Endothelial cell (in vitro differentiated cells): ENCODE data around the gene SPOCK3. TPM values are rescaled to one million over a fixed set of nuclear protein-coding genes. Genes with fewer than 3 reads are reported as not detected.

Experiments used
- DNase-seq: peaks from one replicate; pipeline ENCODE4 v3.0.0; 2021; ENCODE audit warnings: low spot score
- H3K27ac Mint-ChIP-seq: one replicate; pipeline ENCODE4 v1.8.0; 2021; ENCODE audit warnings: mixed read lengths, inconsistent platforms; ENCODE audit not compliant: unreplicated experiment
- H3K27me3 Mint-ChIP-seq: one replicate; pipeline ENCODE4 v1.8.0; 2021; ENCODE audit warnings: mild to moderate bottlenecking, moderate library complexity, mixed read lengths, inconsistent platforms; ENCODE audit not compliant: unreplicated experiment
- H3K36me3 Mint-ChIP-seq: one replicate; pipeline ENCODE4 v1.8.0; 2021; ENCODE audit warnings: mild to moderate bottlenecking, low read depth, mixed read lengths, inconsistent platforms; ENCODE audit not compliant: unreplicated experiment
- H3K4me1 Mint-ChIP-seq: one replicate; pipeline ENCODE4 v1.8.0; 2021; ENCODE audit warnings: mild to moderate bottlenecking, mixed read lengths, inconsistent platforms; ENCODE audit not compliant: unreplicated experiment
- H3K4me3 Mint-ChIP-seq: one replicate; pipeline ENCODE4 v1.8.0; 2021; ENCODE audit warnings: mild to moderate bottlenecking, mixed read lengths, inconsistent platforms; ENCODE audit not compliant: unreplicated experiment
- H3K9me3 Mint-ChIP-seq: one replicate; pipeline ENCODE4 v1.8.0; 2021; ENCODE audit warnings: mixed read lengths, inconsistent platforms; ENCODE audit not compliant: unreplicated experiment
- total RNA-seq: library from RNA; stranded (reverse); fragmentation: NEBNext Ultra II Directional; extraction: Animal tissue kit (Norgen Biotek cat#: 25700); gene quantifications from one replicate; pipeline ENCODE4 v1.2.1, GENCODE V29; 2021; ENCODE audit not compliant: unreplicated experiment
- TF ChIP-seq, protein P1 (sequence below): fragments of 200-600 bp; sonication (generic); IDR thresholded peaks from one replicate; pipeline ENCODE4 v1.5.0; 2021; ENCODE audit warnings: antibody characterized with exemption; ENCODE audit not compliant: unreplicated experiment

The SPOCK3 gene
- total RNA-seq, 1 donor from 2014 or later, result 1.9 TPM

DNA sequence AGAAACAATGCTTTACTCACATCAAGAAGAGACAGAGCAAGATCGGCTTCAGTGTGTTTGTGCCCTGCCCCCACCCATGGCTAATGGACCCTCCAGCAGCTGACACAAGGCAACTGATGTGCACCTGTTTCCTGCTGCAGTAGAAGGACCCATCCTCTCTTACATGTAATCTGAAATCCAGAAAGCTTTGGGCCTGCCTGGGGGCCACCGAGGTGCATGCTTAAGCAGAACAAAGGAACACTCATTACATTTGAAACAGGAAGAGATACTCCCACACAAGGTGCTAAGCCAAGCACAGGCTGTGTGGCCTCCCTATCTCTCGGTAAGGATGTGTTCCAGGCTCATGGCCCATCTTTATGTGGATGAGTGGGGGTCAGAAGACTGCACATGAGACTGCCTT, 338.0 kb downstream of the SPOCK3 start:
- Mint-ChIP-seq H3K4me3 (no peak overlapping the region), H3K27me3 (peaks cover 2% of the 10 kb centered on the region), H3K9me3 (no peaks in the 10 kb centered on the region), H3K27ac (no peak overlapping the region), H3K4me1 (no peaks in the 10 kb centered on the region), H3K36me3 (no peaks in the 10 kb centered on the region)
- DNase-seq, result no peak
- TF ChIP-seq, protein P1, sequence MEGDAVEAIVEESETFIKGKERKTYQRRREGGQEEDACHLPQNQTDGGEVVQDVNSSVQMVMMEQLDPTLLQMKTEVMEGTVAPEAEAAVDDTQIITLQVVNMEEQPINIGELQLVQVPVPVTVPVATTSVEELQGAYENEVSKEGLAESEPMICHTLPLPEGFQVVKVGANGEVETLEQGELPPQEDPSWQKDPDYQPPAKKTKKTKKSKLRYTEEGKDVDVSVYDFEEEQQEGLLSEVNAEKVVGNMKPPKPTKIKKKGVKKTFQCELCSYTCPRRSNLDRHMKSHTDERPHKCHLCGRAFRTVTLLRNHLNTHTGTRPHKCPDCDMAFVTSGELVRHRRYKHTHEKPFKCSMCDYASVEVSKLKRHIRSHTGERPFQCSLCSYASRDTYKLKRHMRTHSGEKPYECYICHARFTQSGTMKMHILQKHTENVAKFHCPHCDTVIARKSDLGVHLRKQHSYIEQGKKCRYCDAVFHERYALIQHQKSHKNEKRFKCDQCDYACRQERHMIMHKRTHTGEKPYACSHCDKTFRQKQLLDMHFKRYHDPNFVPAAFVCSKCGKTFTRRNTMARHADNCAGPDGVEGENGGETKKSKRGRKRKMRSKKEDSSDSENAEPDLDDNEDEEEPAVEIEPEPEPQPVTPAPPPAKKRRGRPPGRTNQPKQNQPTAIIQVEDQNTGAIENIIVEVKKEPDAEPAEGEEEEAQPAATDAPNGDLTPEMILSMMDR, result no peak

DNA sequence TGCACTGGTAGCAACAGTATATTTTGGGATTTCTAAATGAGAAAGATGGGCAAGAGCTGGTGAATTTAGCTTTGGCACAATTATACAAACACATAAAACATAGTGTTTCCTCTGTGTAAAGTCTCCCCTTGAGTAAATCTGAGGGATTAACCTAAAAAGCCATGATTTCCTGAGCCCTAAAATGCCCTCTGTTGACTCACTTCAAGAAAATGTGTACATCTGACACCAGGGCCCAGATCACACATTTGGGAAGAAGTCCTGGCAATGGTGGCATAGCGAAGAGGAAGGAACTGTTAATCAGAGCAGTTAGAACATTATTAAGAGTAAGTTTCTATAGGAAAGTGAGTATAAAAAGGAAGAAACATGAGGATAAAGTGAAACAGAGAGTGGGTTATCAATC, 338.5 kb downstream of the SPOCK3 start:
- TF ChIP-seq, protein P1, result no peak
- peaks cover 2% of the 10 kb centered on the region for H3K27me3 Mint-ChIP-seq
- H3K36me3 Mint-ChIP-seq, result no peaks in the 10 kb centered on the region

DNA sequence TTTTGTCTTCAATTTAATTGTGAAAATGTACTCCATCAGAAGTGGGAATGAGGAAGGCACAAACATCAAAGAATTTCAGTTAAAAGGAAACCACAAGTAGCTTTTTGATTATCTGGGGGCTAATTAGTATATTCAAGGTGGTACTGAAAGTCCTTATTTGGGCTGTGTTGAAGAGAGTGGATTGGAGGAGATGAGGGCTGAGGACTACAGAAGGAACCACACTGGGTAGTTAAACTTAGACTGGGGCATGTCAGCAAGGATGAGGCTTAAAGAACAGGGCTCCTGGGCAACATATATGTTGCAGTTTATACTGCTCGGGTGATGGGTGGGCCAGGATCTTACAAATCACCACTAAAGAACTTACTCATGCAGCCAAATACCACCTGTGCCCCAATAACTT, 346.8 kb downstream of the SPOCK3 start:
- no peaks in the 10 kb centered on the region for H3K4me1 Mint-ChIP-seq

More for the DNA sequence above, 338.5 kb downstream of the SPOCK3 start:
- Mint-ChIP-seq H3K27ac (no peak overlapping the region), H3K4me3 (no peak overlapping the region), H3K4me1 (no peaks in the 10 kb centered on the region), H3K9me3 (no peaks in the 10 kb centered on the region)
- no peak for DNase-seq

DNA sequence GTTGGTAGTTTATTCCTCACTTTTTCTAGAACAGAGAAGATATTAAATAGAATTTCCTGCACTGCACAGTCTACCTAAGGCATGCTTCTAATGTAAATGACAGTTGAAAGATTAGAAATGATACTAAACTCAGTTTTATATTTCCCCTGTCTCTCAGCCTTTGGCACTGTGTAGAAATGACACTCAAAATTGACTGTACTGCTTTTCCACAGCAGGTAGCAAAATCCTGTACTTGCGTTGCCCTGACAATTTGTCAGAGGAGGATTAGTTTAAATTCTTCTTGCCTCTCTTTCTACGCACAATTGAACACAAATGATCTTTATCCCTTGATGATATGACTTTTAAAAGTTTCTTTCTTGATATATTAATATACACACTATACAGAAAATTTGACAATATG, 347.6 kb downstream of the SPOCK3 start:
- no peak for DNase-seq
- TF ChIP-seq, protein P1, result no peak
- Mint-ChIP-seq H3K4me1 (no peaks in the 10 kb centered on the region), H3K9me3 (no peaks in the 10 kb centered on the region), H3K27me3 (no peaks in the 10 kb centered on the region), H3K27ac (no peak overlapping the region), H3K36me3 (no peaks in the 10 kb centered on the region), H3K4me3 (no peak overlapping the region)

More for the DNA sequence above, 346.8 kb downstream of the SPOCK3 start:
- no peaks in the 10 kb centered on the region for H3K36me3 Mint-ChIP-seq
- H3K27me3 Mint-ChIP-seq, result no peaks in the 10 kb centered on the region
- no peaks in the 10 kb centered on the region for H3K9me3 Mint-ChIP-seq
- H3K27ac Mint-ChIP-seq, result no peak overlapping the region
- TF ChIP-seq, protein P1, result no peak
- DNase-seq, result no peak
- no peak overlapping the region for H3K4me3 Mint-ChIP-seq

DNA sequence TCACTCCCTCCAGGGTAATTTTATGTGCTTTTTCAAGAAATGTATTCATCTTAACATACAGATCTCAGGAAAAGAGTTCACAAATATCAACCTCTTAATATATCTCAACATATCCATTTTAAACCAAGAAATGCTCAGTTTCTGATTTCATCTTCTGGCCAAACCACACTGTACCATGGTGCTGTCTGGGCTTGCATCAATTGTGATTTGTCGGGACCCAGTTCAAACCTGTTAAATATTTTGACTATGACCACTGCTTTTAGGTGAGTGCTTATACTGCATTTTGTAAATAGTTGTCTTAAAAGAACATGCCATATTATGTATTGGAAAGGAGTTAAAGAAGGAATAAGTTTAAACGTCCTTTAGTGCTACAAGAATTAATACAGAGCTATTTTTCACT, 352.1 kb downstream of the SPOCK3 start:
- no peaks in the 10 kb centered on the region for H3K36me3 Mint-ChIP-seq
- H3K27me3 Mint-ChIP-seq, result no peaks in the 10 kb centered on the region
- H3K4me3 Mint-ChIP-seq, result no peak overlapping the region
- TF ChIP-seq, protein P1, result no peak
- DNase-seq, result no peak
- peaks cover 3% of the 10 kb centered on the region for H3K4me1 Mint-ChIP-seq
- no peaks in the 10 kb centered on the region for H3K9me3 Mint-ChIP-seq
- no peak overlapping the region for H3K27ac Mint-ChIP-seq
